GM19351 (cell line): ENCODE results near the gene ACE2.

ENCODE experiments used
- ATAC-seq: cut with Tn5 transposase; IDR thresholded peaks from one replicate; pipeline ENCODE4 v1.9.1; 2021; ENCODE audit warnings: mild to moderate bottlenecking, moderate library complexity; ENCODE audit not compliant: unreplicated experiment

The ACE2 gene

GRCh38 chrX:15512401-15512965 lies 88.3 kb downstream of the ACE2 start:
- ATAC-seq = no peak

GRCh38 chrX:15511563-15511962 lies 89.2 kb downstream of the ACE2 start:
- ATAC-seq = no peak
